HepG2 (cell line): Measurements from ENCODE around the gene OCIAD2. TPM values are rescaled to one million over a fixed set of nuclear protein-coding genes. Genes with fewer than 3 reads are reported as not detected.

Experiments used
- ATAC-seq: fragments of 200-7000 bp; cut with Tn5 transposase; 3 replicates; pipeline ENCODE4 v1.9.1; 2020; ENCODE audit warnings: mild to moderate bottlenecking, moderate library complexity
- BruUV-seq: library from RNA; stranded (reverse); fragments of 400-500 nt; replicated peaks from 2 replicates; lab custom pipeline; 2021; lab: Mats Ljungman, UMichigan
- CTCF ChIA-PET: fragments of 300-600 bp; formaldehyde crosslinking; extraction: SDS; loops from one replicate; lab custom pipeline; 2021; ENCODE audit warnings: low total read pairs, inconsistent platforms, low intra/inter-chr PET ratio; lab: Yijun Ruan, JAX
- POLR2A ChIA-PET: fragments of 350-600 bp; sonication (Branson Sonifier 250); formaldehyde crosslinking; loops from one replicate; lab custom pipeline; 2020; ENCODE audit warnings: antibody characterized with exemption, inconsistent platforms; lab: Yijun Ruan, JAX
- DNase-seq: peaks from one replicate; pipeline ENCODE4 v3.0.0-alpha.2; 2015; ENCODE audit warnings: low spot score
- FAIRE-seq: peaks from 3 replicates; lab custom pipeline; 2011; peaks lifted over from hg19 to GRCh38; lab: Jason Lieb, UNC
- H2AFZ ChIP-seq: one replicate; pipeline ENCODE4 v1.6.1; 2011; ENCODE audit warnings: low read length, inconsistent platforms
- H3K27ac ChIP-seq: fragments of 300-600 bp; 3 replicates; pipeline ENCODE4 v1.8.0; 2011; ENCODE audit warnings: mixed run types, mild to moderate bottlenecking, mixed read lengths, low read length, inconsistent platforms; ENCODE audit not compliant: insufficient read depth; ENCODE audit errors: extremely low read length
- H3K27me3 ChIP-seq, 2 experiments: fragments of 200-600 bp in 1 of 2; 2 replicates in 1 of 2; 3 replicates in 1 of 2; pipeline versions ENCODE4 v1.6.0 to v1.8.0; 2011; ENCODE audit warnings: low read length in 2 of 2, mild to moderate bottlenecking in 2 of 2, moderate library complexity in 2 of 2, inconsistent platforms in 1 of 2; ENCODE audit not compliant: insufficient read depth in 2 of 2, control insufficient read depth in 1 of 2
- H3K36me3 ChIP-seq, 2 experiments: fragments of 200-600 bp in 1 of 2; replicated peaks in 1 of 2; 2 replicates in 1 of 2; 3 replicates in 1 of 2; pipeline versions ENCODE4 v1.5.1 to v1.8.0; 2011; ENCODE audit warnings: low read length in 2 of 2, inconsistent platforms in 1 of 2; ENCODE audit not compliant: insufficient read depth in 2 of 2, control insufficient read depth in 1 of 2
- H3K4me1 ChIP-seq: 2 replicates; pipeline ENCODE4 v1.5.1; 2012; ENCODE audit warnings: low read length, inconsistent platforms; ENCODE audit not compliant: insufficient read depth
- H3K4me2 ChIP-seq: 2 replicates; pipeline ENCODE4 v1.6.0; 2011; ENCODE audit warnings: low read depth, low read length, inconsistent platforms
- H3K4me3 ChIP-seq, 3 experiments: fragments of 200-600 bp in 1 of 3; sonication (generic), shearing (Covaris generic) in 1 of 3; replicated peaks in 1 of 3; 2 replicates each; pipeline ENCODE4 v1.5.1; 2011 to 2016; ENCODE audit warnings: low read length in 3 of 3, inconsistent platforms in 2 of 3, low read depth in 2 of 3, mild to moderate bottlenecking in 2 of 3, control low read depth in 1 of 3, mixed read lengths in 1 of 3; ENCODE audit not compliant: insufficient read depth in 1 of 3
- H3K79me2 ChIP-seq: one replicate; pipeline ENCODE4 v1.6.1; 2011; ENCODE audit warnings: low read length, inconsistent platforms; ENCODE audit not compliant: insufficient read depth
- H3K9ac ChIP-seq: 2 replicates; pipeline ENCODE4 v1.6.0; 2011; ENCODE audit warnings: mild to moderate bottlenecking, low read depth, low read length, inconsistent platforms; ENCODE audit not compliant: insufficient read depth
- H3K9me3 ChIP-seq: 2 replicates; pipeline ENCODE4 v1.5.1; 2012; ENCODE audit warnings: mild to moderate bottlenecking, low read length
- H4K20me1 ChIP-seq: 2 replicates; pipeline ENCODE4 v1.6.0; 2011; ENCODE audit warnings: inconsistent platforms, mild to moderate bottlenecking, low read length, moderate library complexity; ENCODE audit not compliant: insufficient read depth
- ATF3 ChIP-seq: sonication (generic); formaldehyde crosslinking; IDR thresholded peaks from 2 replicates; pipeline ENCODE4 v1.4.0; 2020; ENCODE audit warnings: missing genetic modification reagents
- NFKBIZ ChIP-seq: IDR thresholded peaks from 2 replicates; pipeline ENCODE4 v1.6.1; 2018; ENCODE audit warnings: missing genetic modification reagents, missing compliant biosample characterization
- NR2C2 ChIP-seq: sonication (generic); formaldehyde crosslinking; IDR thresholded peaks from 2 replicates; pipeline ENCODE4 v1.4.0; 2020; ENCODE audit warnings: missing genetic modification reagents, mild to moderate bottlenecking, moderate library complexity, borderline replicate concordance
- TRIM24 ChIP-seq: sonication (generic); formaldehyde crosslinking; IDR thresholded peaks from 2 replicates; pipeline ENCODE4 v1.8.0; 2022; ENCODE audit warnings: mild to moderate bottlenecking, missing genetic modification reagents
- ZFYVE20 ChIP-seq: sonication (generic); formaldehyde crosslinking; IDR thresholded peaks from 2 replicates; pipeline ENCODE4 v1.8.0; 2023; ENCODE audit warnings: low read depth, mild to moderate bottlenecking, moderate library complexity, missing genetic modification reagents, borderline replicate concordance
- ZKSCAN5 ChIP-seq: sonication (generic); formaldehyde crosslinking; IDR thresholded peaks from 2 replicates; pipeline ENCODE4 v1.5.1; 2020; ENCODE audit warnings: mild to moderate bottlenecking, missing genetic modification reagents
- ZNF557 ChIP-seq: sonication (generic); formaldehyde crosslinking; IDR thresholded peaks from 2 replicates; pipeline ENCODE4 v1.4.0; 2020; ENCODE audit warnings: missing genetic modification reagents
- WGBS: methylation state at CpG from one replicate; pipeline ENCODE4 v1.1.6; 2017; ENCODE audit warnings: low lambda C conversion rate; 5-methylcytosine and 5-hydroxymethylcytosine counted together
- in situ Hi-C: cut with HindIII; loops from 2 replicates; pipeline ENCODE4 v1.10.0; 2017; ENCODE audit warnings: low pct_unique_long_range_greater_than_20kb; ENCODE audit not compliant: extremely low pct_ligation_motif_present
- intact Hi-C: fragments of 100-400 bp; cut with micrococcal nuclease; formaldehyde crosslinking; loops from one replicate; pipeline ENCODE4 v1.10.0; 2022; ENCODE audit not compliant: unreplicated experiment
- polyA plus RNA-seq, 8 experiments: library from polyadenylated mRNA; depleted of rRNA in 3 of 8; stranded (reverse) in 7 of 8; unstranded in 1 of 8; fragments of >200 nt; fragmentation: Illumina TruSeq in 4 of 8; extraction: Trizol in 4 of 8; gene quantifications; 2 replicates each; pipeline versions ENCODE4 v1.2.1 to v1.2.3, GENCODE V29; 2011 to 2016; ENCODE audit warnings: low read depth in 4 of 8, missing spikeins in 1 of 8, mixed read lengths in 1 of 8; ENCODE audit not compliant: insufficient read depth in 1 of 8
- total RNA-seq, 5 experiments: library from RNA; depleted of rRNA; stranded (reverse); fragments of >200 nt; fragmentation: Illumina TruSeq; extraction: Trizol; gene quantifications; 2 replicates each; pipeline ENCODE4 v1.2.3, GENCODE V29; 2016; ENCODE audit warnings: low read depth in 1 of 5
- TF ChIP-seq, protein P1 (sequence below): sonication (generic); formaldehyde crosslinking; IDR thresholded peaks from 2 replicates; pipeline ENCODE4 v1.5.1; 2020; ENCODE audit warnings: mild to moderate bottlenecking, missing genetic modification reagents, moderate library complexity
- TF ChIP-seq, protein P2 (sequence below), 2 experiments: fragments of 450-650 bp in 1 of 2; sonication (generic) in 1 of 2; formaldehyde crosslinking in 1 of 2; IDR thresholded peaks; 2 replicates each; pipeline versions ENCODE4 v1.6.1 to v1.8.0; 2016 to 2022; ENCODE audit warnings: antibody characterized with exemption in 1 of 2, mild to moderate bottlenecking in 1 of 2, missing genetic modification reagents in 1 of 2

OCIAD2 gene
- total and polyA plus RNA-seq, 2 of the 13 experiments (the other 11 are each of a cell fraction or from before 2014, with no cell fraction given): not detected

GRCh38 chr4:48879561-48880442 is 26.8 kb downstream of the OCIAD2 start:
- WGBS: 22% methylated on average over 9 of the region's 9 CpGs
- H3K36me3 ChIP-seq: no peaks in the 10 kb centered on the region
- H3K4me2 ChIP-seq: no peak overlapping the region
- CTCF ChIA-PET: no interaction called here
- no peak for ATAC-seq
- no peak overlapping the region for H2AFZ ChIP-seq
- no peaks in the 10 kb centered on the region for H4K20me1 ChIP-seq
- FAIRE-seq: no peak
- in situ Hi-C loops: no loop called here
- H3K9ac ChIP-seq: no peak overlapping the region
- DNase-seq: no peak
- no peak overlapping the region for H3K27ac ChIP-seq
- no TSS peak for BruUV-seq
- intact Hi-C loops: no loop called here
- H3K4me3 ChIP-seq: no peak overlapping the region
- H3K9me3 ChIP-seq: no peaks in the 10 kb centered on the region
- POLR2A ChIA-PET: no interaction called here
- no peaks in the 10 kb centered on the region for H3K79me2 ChIP-seq
- no peaks in the 10 kb centered on the region for H3K27me3 ChIP-seq
- no peaks in the 10 kb centered on the region for H3K4me1 ChIP-seq
- TF ChIP-seq NR2C2 (CRISPR knock-in tag) (no peak), ZKSCAN5 (CRISPR knock-in tag) (no peak), ZNF557 (CRISPR knock-in tag) (no peak), ATF3 (CRISPR knock-in tag) (no peak), ZFYVE20 (CRISPR knock-in tag) (no peak), TRIM24 (CRISPR knock-in tag) (no peak), NFKBIZ (CRISPR knock-in tag) (no peak)
- TF ChIP-seq, protein P1, sequence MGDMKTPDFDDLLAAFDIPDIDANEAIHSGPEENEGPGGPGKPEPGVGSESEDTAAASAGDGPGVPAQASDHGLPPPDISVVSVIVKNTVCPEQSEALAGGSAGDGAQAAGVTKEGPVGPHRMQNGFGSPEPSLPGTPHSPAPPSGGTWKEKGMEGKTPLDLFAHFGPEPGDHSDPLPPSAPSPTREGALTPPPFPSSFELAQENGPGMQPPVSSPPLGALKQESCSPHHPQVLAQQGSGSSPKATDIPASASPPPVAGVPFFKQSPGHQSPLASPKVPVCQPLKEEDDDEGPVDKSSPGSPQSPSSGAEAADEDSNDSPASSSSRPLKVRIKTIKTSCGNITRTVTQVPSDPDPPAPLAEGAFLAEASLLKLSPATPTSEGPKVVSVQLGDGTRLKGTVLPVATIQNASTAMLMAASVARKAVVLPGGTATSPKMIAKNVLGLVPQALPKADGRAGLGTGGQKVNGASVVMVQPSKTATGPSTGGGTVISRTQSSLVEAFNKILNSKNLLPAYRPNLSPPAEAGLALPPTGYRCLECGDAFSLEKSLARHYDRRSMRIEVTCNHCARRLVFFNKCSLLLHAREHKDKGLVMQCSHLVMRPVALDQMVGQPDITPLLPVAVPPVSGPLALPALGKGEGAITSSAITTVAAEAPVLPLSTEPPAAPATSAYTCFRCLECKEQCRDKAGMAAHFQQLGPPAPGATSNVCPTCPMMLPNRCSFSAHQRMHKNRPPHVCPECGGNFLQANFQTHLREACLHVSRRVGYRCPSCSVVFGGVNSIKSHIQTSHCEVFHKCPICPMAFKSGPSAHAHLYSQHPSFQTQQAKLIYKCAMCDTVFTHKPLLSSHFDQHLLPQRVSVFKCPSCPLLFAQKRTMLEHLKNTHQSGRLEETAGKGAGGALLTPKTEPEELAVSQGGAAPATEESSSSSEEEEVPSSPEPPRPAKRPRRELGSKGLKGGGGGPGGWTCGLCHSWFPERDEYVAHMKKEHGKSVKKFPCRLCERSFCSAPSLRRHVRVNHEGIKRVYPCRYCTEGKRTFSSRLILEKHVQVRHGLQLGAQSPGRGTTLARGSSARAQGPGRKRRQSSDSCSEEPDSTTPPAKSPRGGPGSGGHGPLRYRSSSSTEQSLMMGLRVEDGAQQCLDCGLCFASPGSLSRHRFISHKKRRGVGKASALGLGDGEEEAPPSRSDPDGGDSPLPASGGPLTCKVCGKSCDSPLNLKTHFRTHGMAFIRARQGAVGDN: no peak
- TF ChIP-seq, protein P2, sequence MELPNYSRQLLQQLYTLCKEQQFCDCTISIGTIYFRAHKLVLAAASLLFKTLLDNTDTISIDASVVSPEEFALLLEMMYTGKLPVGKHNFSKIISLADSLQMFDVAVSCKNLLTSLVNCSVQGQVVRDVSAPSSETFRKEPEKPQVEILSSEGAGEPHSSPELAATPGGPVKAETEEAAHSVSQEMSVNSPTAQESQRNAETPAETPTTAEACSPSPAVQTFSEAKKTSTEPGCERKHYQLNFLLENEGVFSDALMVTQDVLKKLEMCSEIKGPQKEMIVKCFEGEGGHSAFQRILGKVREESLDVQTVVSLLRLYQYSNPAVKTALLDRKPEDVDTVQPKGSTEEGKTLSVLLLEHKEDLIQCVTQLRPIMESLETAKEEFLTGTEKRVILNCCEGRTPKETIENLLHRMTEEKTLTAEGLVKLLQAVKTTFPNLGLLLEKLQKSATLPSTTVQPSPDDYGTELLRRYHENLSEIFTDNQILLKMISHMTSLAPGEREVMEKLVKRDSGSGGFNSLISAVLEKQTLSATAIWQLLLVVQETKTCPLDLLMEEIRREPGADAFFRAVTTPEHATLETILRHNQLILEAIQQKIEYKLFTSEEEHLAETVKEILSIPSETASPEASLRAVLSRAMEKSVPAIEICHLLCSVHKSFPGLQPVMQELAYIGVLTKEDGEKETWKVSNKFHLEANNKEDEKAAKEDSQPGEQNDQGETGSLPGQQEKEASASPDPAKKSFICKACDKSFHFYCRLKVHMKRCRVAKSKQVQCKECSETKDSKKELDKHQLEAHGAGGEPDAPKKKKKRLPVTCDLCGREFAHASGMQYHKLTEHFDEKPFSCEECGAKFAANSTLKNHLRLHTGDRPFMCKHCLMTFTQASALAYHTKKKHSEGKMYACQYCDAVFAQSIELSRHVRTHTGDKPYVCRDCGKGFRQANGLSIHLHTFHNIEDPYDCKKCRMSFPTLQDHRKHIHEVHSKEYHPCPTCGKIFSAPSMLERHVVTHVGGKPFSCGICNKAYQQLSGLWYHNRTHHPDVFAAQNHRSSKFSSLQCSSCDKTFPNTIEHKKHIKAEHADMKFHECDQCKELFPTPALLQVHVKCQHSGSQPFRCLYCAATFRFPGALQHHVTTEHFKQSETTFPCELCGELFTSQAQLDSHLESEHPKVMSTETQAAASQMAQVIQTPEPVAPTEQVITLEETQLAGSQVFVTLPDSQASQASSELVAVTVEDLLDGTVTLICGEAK (IDR thresholded peaks at IDR 0.05): no peak
- TF ChIP-seq, protein P2 (CRISPR knock-in tag; IDR thresholded peaks at IDR 0.05): no peak
